K562 (cell line): Measurements from ENCODE around the gene TNIP1. TPM values are rescaled to one million over a fixed set of nuclear protein-coding genes. Genes with fewer than 3 reads are reported as not detected.

Experiments used
- ATAC-seq: fragments of 200-7000 bp; cut with Tn5 transposase; 3 replicates; pipeline ENCODE4 v1.9.1; 2020; ENCODE audit warnings: moderate library complexity
- BruUV-seq: library from RNA; stranded (reverse); fragments of 400-500 nt; replicated peaks from 2 replicates; lab custom pipeline; 2021; lab: Mats Ljungman, UMichigan
- CTCF ChIA-PET: fragments of 300-600 bp; formaldehyde crosslinking; extraction: SDS; loops from one replicate; lab custom pipeline; 2021; ENCODE audit warnings: low intra/inter-chr PET ratio; lab: Yijun Ruan, JAX
- POLR2A ChIA-PET: fragments of 300-600, 350-650 bp; sonication (Branson Sonifier 250); formaldehyde crosslinking; extraction: SDS; loops from one replicate; lab custom pipeline; 2021; ENCODE audit warnings: antibody characterized with exemption, inconsistent platforms; lab: Yijun Ruan, JAX
- DNase-seq, 4 experiments: peaks; one replicate each; pipeline versions ENCODE4 v3.0.0 to v3.0.0-alpha.2; 2011 to 2018; ENCODE audit warnings: low spot score in 3 of 4, mixed read lengths in 3 of 4; ENCODE audit errors: extremely low read depth in 1 of 4
- FAIRE-seq: peaks from 2 replicates; lab custom pipeline; 2011; peaks lifted over from hg19 to GRCh38; lab: Jason Lieb, UNC
- H2AFZ ChIP-seq: 2 replicates; pipeline ENCODE4 v1.6.0; 2011; ENCODE audit warnings: low read depth, low read length, control low read depth, inconsistent platforms
- H3K27ac ChIP-seq: fragments of 200-600 bp; 3 replicates; pipeline ENCODE4 v1.8.0; 2011; ENCODE audit warnings: low read depth, mild to moderate bottlenecking, control low read depth, inconsistent platforms, low read length, moderate library complexity, mixed read lengths; ENCODE audit errors: extremely low read depth
- H3K27me3 ChIP-seq, 2 experiments: fragments of 300-600 bp in 1 of 2; 2 replicates in 1 of 2; 3 replicates in 1 of 2; pipeline versions ENCODE4 v1.6.0 to v1.8.0; 2011; ENCODE audit warnings: inconsistent platforms in 2 of 2, low read length in 2 of 2, mild to moderate bottlenecking in 1 of 2, mixed read lengths in 1 of 2, moderate library complexity in 1 of 2; ENCODE audit not compliant: control insufficient read depth in 2 of 2, insufficient read depth in 2 of 2
- H3K36me3 ChIP-seq: fragments of 300-600 bp; 3 replicates; pipeline ENCODE4 v1.8.0; 2011; ENCODE audit warnings: mild to moderate bottlenecking, low read length, inconsistent platforms; ENCODE audit not compliant: control insufficient read depth, insufficient read depth
- H3K4me1 ChIP-seq, 2 experiments: fragments of 200-600 bp in 1 of 2; replicated peaks in 1 of 2; 2 replicates in 1 of 2; 3 replicates in 1 of 2; pipeline versions ENCODE4 v1.5.1 to v1.8.0; 2011; ENCODE audit warnings: inconsistent platforms in 2 of 2, low read length in 2 of 2, mild to moderate bottlenecking in 1 of 2, mixed read lengths in 1 of 2, moderate library complexity in 1 of 2; ENCODE audit not compliant: control insufficient read depth in 2 of 2, insufficient read depth in 2 of 2
- H3K4me2 ChIP-seq: 2 replicates; pipeline ENCODE4 v1.6.1; 2011; ENCODE audit warnings: low read length, control low read depth, inconsistent platforms, mixed read lengths; ENCODE audit not compliant: insufficient read depth
- H3K4me3 ChIP-seq: fragments of 200-600 bp; sonication (generic), shearing (Covaris generic); 2 replicates; pipeline ENCODE4 v1.5.1; 2016; ENCODE audit warnings: control low read depth, inconsistent platforms
- H3K79me2 ChIP-seq: fragments of 200-600 bp; 3 replicates; pipeline ENCODE4 v1.8.0; 2011; ENCODE audit warnings: low read length, inconsistent platforms; ENCODE audit not compliant: control insufficient read depth, insufficient read depth
- H3K9ac ChIP-seq, 2 experiments: 2 replicates each; pipeline versions ENCODE4 v1.6.0 to v1.6.1; 2011; ENCODE audit warnings: low read depth in 2 of 2, low read length in 2 of 2, control low read depth in 1 of 2, inconsistent platforms in 1 of 2, mild to moderate bottlenecking in 1 of 2, mixed read lengths in 1 of 2; ENCODE audit not compliant: insufficient read depth in 1 of 2
- H3K9me1 ChIP-seq: one replicate; pipeline ENCODE4 v1.6.0; 2011; ENCODE audit warnings: inconsistent platforms, mild to moderate bottlenecking, low read length, moderate library complexity; ENCODE audit not compliant: control insufficient read depth, insufficient read depth
- H3K9me3 ChIP-seq: replicated peaks from 2 replicates; pipeline ENCODE4 v1.5.1; 2011; ENCODE audit warnings: low read depth, low read length, inconsistent platforms; ENCODE audit not compliant: control insufficient read depth, insufficient read depth
- H4K20me1 ChIP-seq: replicated peaks from 2 replicates; pipeline ENCODE4 v1.6.1; 2011; ENCODE audit warnings: low read length, inconsistent platforms, mixed read lengths; ENCODE audit not compliant: control insufficient read depth, insufficient read depth
- CCNT2 ChIP-seq: IDR thresholded peaks from 2 replicates; pipeline ENCODE4 v1.6.1; 2011; ENCODE audit warnings: borderline replicate concordance, low read depth, mild to moderate bottlenecking, moderate library complexity, mixed read lengths, low read length; ENCODE audit not compliant: insufficient read length; ENCODE audit errors: extremely low read depth
- DNMT1 ChIP-seq: fragments of 450-650 bp; IDR thresholded peaks from 2 replicates; pipeline ENCODE4 v1.6.1; 2016; ENCODE audit warnings: antibody characterized with exemption, mild to moderate bottlenecking
- FOXK2 ChIP-seq, 2 experiments: fragments of 450-650 bp; IDR thresholded peaks in 1 of 2; conservative IDR thresholded peaks in 1 of 2; 2 replicates each; pipeline ENCODE4 v1.6.1; 2016; ENCODE audit warnings: low read depth in 2 of 2, mild to moderate bottlenecking in 1 of 2
- GABPB2 ChIP-seq: fragments of 250-450 bp; sonication (Bioruptor Pico); conservative IDR thresholded peaks from 2 replicates; pipeline ENCODE4 v1.5.1; 2021; ENCODE audit warnings: mild to moderate bottlenecking
- LCOR ChIP-seq: sonication (generic); formaldehyde crosslinking; IDR thresholded peaks from 2 replicates; pipeline ENCODE4 v1.8.0; 2022; ENCODE audit warnings: mild to moderate bottlenecking, missing genetic modification reagents
- NCOA2 ChIP-seq, 2 experiments: fragments of 450-650 bp; IDR thresholded peaks; 2 replicates each; pipeline ENCODE4 v1.6.1; 2018; ENCODE audit warnings: mild to moderate bottlenecking in 2 of 2, moderate library complexity in 1 of 2; ENCODE audit not compliant: partially characterized antibody in 2 of 2
- ZNF77 ChIP-seq: fragments of 250-450 bp; sonication (Bioruptor Pico); IDR thresholded peaks from 2 replicates; pipeline ENCODE4 v1.5.0; 2020
- WGBS: fragments of 100-300 bp; shearing (Covaris generic); methylation state at CpG from one replicate; pipeline ENCODE4 v1.1.6; 2016; ENCODE audit warnings: low coverage, mixed read lengths; ENCODE audit not compliant: insufficient coverage; ENCODE audit errors: missing lambda C conversion rate; 5-methylcytosine and 5-hydroxymethylcytosine counted together
- in situ Hi-C: fragments of 300-500 bp; cut with MboI; formaldehyde crosslinking; loops from 4 replicates; pipeline ENCODE4 v1.15.0; 2018; ENCODE audit warnings: inconsistent platforms, mixed read lengths
- intact Hi-C: fragments of 100-400 bp; cut with micrococcal nuclease; formaldehyde crosslinking; loops from 2 replicates; pipeline ENCODE4 v1.14.2; 2022
- polyA plus RNA-seq, 8 experiments: library from polyadenylated mRNA; depleted of rRNA in 4 of 8; stranded (reverse) in 5 of 8; unstranded in 3 of 8; fragments of >200 nt; fragmentation: Nextera tagmentation in 2 of 8; fragmentation: Illumina TruSeq in 1 of 8; extraction: Ambion mirVana in 2 of 8; extraction: Trizol in 1 of 8; gene quantifications; 2 replicates each; pipeline versions ENCODE4 v1.2.1 to v1.2.3, GENCODE V29; 2011 to 2014; ENCODE audit warnings: inconsistent platforms in 1 of 8, missing spikeins in 1 of 8
- total RNA-seq, 7 experiments: library from RNA; depleted of rRNA in 6 of 7; stranded (reverse); fragments of >200 nt in 6 of 7; fragmentation: Illumina TruSeq in 2 of 7; extraction: Trizol in 2 of 7; gene quantifications; 2 replicates each; pipeline versions ENCODE4 v1.2.1 to v1.2.3, GENCODE V29; 2011 to 2021; ENCODE audit warnings: low replicate concordance in 1 of 7
- TF ChIP-seq, protein P1 (sequence below): fragments of 200-800 bp; sonication (Bioruptor generic); IDR thresholded peaks from 2 replicates; pipeline ENCODE4 v1.6.1; 2016; ENCODE audit warnings: missing genetic modification characterization, missing compliant biosample characterization
- TF ChIP-seq, protein P2 (sequence below): sonication (generic); formaldehyde crosslinking; IDR thresholded peaks from 2 replicates; pipeline ENCODE4 v1.8.0; 2022; ENCODE audit warnings: missing genetic modification reagents, mild to moderate bottlenecking, borderline replicate concordance
- TF ChIP-seq, protein P3 (sequence below): fragments of 250-450 bp; sonication (Bioruptor Pico); IDR thresholded peaks from 2 replicates; pipeline ENCODE4 v1.8.0; 2021; ENCODE audit warnings: moderate library complexity, mild to moderate bottlenecking, inconsistent platforms
- TF ChIP-seq, protein P4 (sequence below): fragments of 200-400 bp; formaldehyde crosslinking; IDR thresholded peaks from 2 replicates; pipeline ENCODE4 v1.6.1; 2017; ENCODE audit warnings: mild to moderate bottlenecking, low read depth, low read length, moderate library complexity

The TNIP1 gene
- total and polyA plus RNA-seq, 9 of the 15 experiments (the other 6 are each of a cell fraction or from before 2014, with no cell fraction given): 0.46 to 41.0 (median 24.6) TPM

DNA sequence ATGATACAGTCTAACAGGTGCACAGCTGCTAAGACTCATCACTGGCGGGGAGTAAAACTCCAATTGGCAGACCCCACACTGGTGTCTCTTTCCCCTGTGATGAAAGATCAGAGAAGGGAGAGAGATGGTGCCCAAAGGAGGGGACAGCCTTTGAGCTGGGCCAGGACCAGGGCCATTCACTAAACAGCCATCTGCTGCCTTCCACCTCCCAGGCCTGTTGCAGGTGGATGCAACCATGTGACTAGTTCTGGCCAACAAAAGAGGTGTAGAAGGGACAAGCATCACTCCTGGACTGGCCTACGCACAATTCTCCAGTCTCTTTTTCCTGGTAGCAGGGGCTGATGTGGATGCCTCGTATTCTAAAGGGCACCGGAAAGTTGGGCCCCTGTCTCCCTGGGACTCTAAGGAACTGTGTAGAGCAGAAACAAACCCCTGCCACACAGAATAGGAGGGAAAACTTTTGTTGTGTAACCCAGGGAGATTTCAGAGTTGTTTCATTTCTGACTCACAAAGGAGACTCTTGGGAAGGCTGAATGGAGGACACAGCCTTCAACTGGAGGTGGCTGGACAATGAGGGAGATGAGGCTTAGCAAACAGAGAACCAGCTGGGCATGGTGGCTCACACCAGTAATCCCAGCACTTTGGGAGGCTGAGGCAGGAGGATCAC, 26.9 kb downstream of the TNIP1 start:
- peaks cover 43% of the 10 kb centered on the region for H3K36me3 ChIP-seq
- H4K20me1 ChIP-seq: no peaks in the 10 kb centered on the region
- in situ Hi-C loops (loop anchor here (5.0 kb wide), 1 partner anchor 63 kb away; no protein-coding TSS in a partner anchor), intact Hi-C loops (loop anchor here (5.0 kb wide), 1 partner anchor 263 kb away; no protein-coding TSS in a partner anchor)
- no peak overlapping the region for H3K27ac ChIP-seq
- H3K4me2 ChIP-seq: no peak overlapping the region
- H3K79me2 ChIP-seq: no peaks in the 10 kb centered on the region
- DNase-seq (no peak), ATAC-seq (no peak), FAIRE-seq (no peak)
- POLR2A ChIA-PET: interaction anchor here (1.2 to 1.3 kb wide), 2 partner anchors 9 to 15 kb away, joined by 3 to 4 read pairs; no protein-coding TSS in a partner anchor
- H3K9ac ChIP-seq: no peak overlapping the region
- no peaks in the 10 kb centered on the region for H3K27me3 ChIP-seq
- no peaks in the 10 kb centered on the region for H3K9me3 ChIP-seq
- H3K4me3 ChIP-seq: no peak overlapping the region
- H3K9me1 ChIP-seq: peaks cover 4% of the 10 kb centered on the region
- no TSS peak for BruUV-seq
- WGBS: 85% methylated on average over 4 of the region's 4 CpGs
- H2AFZ ChIP-seq: no peak overlapping the region
- CTCF ChIA-PET: no interaction called here
- H3K4me1 ChIP-seq: peaks cover 0 to 4% of the 10 kb centered on the region in 2 experiments; a peak in 1 of 5 replicates
- TF ChIP-seq NCOA2 (IDR thresholded peaks at IDR 0.05; ENCODE audit: partially characterized antibody in 2 of 2) (no peak), GABPB2 (CRISPR knock-in tag) (no peak), CCNT2 (no peak), LCOR (CRISPR knock-in tag) (no peak), ZNF77 (CRISPR knock-in tag) (no peak), FOXK2 (conservative IDR thresholded peaks at IDR 0.05 in 1 of 2, IDR thresholded peaks at IDR 0.05 in 1 of 2; ENCODE audit: low read depth in 2 of 2) (no peak), DNMT1 (no peak)
- TF ChIP-seq, protein P1, sequence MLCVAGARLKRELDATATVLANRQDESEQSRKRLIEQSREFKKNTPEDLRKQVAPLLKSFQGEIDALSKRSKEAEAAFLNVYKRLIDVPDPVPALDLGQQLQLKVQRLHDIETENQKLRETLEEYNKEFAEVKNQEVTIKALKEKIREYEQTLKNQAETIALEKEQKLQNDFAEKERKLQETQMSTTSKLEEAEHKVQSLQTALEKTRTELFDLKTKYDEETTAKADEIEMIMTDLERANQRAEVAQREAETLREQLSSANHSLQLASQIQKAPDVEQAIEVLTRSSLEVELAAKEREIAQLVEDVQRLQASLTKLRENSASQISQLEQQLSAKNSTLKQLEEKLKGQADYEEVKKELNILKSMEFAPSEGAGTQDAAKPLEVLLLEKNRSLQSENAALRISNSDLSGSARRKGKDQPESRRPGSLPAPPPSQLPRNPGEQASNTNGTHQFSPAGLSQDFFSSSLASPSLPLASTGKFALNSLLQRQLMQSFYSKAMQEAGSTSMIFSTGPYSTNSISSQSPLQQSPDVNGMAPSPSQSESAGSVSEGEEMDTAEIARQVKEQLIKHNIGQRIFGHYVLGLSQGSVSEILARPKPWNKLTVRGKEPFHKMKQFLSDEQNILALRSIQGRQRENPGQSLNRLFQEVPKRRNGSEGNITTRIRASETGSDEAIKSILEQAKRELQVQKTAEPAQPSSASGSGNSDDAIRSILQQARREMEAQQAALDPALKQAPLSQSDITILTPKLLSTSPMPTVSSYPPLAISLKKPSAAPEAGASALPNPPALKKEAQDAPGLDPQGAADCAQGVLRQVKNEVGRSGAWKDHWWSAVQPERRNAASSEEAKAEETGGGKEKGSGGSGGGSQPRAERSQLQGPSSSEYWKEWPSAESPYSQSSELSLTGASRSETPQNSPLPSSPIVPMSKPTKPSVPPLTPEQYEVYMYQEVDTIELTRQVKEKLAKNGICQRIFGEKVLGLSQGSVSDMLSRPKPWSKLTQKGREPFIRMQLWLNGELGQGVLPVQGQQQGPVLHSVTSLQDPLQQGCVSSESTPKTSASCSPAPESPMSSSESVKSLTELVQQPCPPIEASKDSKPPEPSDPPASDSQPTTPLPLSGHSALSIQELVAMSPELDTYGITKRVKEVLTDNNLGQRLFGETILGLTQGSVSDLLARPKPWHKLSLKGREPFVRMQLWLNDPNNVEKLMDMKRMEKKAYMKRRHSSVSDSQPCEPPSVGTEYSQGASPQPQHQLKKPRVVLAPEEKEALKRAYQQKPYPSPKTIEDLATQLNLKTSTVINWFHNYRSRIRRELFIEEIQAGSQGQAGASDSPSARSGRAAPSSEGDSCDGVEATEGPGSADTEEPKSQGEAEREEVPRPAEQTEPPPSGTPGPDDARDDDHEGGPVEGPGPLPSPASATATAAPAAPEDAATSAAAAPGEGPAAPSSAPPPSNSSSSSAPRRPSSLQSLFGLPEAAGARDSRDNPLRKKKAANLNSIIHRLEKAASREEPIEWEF: no peak
- TF ChIP-seq, protein P2, sequence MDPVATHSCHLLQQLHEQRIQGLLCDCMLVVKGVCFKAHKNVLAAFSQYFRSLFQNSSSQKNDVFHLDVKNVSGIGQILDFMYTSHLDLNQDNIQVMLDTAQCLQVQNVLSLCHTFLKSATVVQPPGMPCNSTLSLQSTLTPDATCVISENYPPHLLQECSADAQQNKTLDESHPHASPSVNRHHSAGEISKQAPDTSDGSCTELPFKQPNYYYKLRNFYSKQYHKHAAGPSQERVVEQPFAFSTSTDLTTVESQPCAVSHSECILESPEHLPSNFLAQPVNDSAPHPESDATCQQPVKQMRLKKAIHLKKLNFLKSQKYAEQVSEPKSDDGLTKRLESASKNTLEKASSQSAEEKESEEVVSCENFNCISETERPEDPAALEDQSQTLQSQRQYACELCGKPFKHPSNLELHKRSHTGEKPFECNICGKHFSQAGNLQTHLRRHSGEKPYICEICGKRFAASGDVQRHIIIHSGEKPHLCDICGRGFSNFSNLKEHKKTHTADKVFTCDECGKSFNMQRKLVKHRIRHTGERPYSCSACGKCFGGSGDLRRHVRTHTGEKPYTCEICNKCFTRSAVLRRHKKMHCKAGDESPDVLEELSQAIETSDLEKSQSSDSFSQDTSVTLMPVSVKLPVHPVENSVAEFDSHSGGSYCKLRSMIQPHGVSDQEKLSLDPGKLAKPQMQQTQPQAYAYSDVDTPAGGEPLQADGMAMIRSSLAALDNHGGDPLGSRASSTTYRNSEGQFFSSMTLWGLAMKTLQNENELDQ: no peak
- TF ChIP-seq, protein P3, sequence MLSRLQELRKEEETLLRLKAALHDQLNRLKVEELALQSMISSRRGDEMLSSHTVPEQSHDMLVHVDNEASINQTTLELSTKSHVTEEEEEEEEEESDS (CRISPR knock-in tag): no peak
- TF ChIP-seq, protein P4, sequence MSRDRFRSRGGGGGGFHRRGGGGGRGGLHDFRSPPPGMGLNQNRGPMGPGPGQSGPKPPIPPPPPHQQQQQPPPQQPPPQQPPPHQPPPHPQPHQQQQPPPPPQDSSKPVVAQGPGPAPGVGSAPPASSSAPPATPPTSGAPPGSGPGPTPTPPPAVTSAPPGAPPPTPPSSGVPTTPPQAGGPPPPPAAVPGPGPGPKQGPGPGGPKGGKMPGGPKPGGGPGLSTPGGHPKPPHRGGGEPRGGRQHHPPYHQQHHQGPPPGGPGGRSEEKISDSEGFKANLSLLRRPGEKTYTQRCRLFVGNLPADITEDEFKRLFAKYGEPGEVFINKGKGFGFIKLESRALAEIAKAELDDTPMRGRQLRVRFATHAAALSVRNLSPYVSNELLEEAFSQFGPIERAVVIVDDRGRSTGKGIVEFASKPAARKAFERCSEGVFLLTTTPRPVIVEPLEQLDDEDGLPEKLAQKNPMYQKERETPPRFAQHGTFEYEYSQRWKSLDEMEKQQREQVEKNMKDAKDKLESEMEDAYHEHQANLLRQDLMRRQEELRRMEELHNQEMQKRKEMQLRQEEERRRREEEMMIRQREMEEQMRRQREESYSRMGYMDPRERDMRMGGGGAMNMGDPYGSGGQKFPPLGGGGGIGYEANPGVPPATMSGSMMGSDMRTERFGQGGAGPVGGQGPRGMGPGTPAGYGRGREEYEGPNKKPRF: no peak
